NOMO-1 treated with dmso at 0.1 percent for 144 hours (cell line): Measurements from ENCODE around the gene ADAMTS14.
"Not testable (repeated sequence)": the region's sequence is repeated elsewhere in the genome, so short reads cannot be mapped to it uniquely, and the experiment has no call there.

Experiments
- DNase-seq: peaks from one replicate; lab custom pipeline; 2025; ENCODE audit not compliant: unreplicated experiment; lab: John Stamatoyannopoulos, UW

ADAMTS14 gene

DNA sequence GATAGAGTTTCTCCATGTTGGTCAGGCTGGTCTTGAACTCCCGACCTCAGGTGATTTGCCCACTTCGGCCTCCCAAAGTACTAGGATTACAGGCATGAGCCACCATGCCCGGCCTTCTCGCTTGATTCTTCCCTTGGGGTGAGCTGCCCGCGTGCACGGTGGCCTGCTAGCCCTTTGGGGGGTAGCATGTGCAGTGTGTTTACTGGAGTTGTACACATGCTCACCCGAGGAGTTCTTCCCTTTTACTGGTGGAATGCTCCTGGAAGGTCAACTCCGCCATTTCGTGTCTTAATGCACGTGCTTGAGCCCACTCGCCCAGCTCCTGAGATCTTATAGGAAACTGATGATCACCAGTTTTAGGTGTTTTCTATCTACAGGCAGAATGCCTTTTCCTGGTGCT is 17.0 kb upstream of the ADAMTS14 start:
- no peak for DNase-seq

- DNase-seq, result no peak
These were observed 15.8 kb upstream of the ADAMTS14 start for GRCh38 chr10:70656489-70656888.

DNA sequence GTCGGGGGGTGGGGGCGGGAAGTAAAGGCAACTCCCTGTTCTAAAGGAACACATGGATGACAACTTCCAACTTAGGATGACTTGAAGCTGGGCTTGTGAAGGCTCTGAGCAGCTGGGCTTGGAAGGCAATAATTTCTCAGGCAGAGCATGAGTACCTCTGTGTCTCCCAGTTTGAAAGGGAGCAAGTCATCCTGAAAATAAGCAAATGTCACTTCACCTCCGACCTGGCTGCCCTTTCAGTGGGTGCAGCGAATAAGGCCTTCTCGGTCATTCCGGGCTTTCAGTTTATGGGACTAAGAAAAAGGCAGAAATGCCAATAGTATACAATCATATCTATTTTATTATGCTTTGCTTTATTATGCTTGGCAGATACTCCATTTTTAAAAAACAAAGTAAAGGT is 15.3 kb upstream of the ADAMTS14 start:
- DNase-seq, result no peak

- DNase-seq, result no peak
These were observed 13.6 kb upstream of the ADAMTS14 start for GRCh38 chr10:70658582-70659136.

DNA sequence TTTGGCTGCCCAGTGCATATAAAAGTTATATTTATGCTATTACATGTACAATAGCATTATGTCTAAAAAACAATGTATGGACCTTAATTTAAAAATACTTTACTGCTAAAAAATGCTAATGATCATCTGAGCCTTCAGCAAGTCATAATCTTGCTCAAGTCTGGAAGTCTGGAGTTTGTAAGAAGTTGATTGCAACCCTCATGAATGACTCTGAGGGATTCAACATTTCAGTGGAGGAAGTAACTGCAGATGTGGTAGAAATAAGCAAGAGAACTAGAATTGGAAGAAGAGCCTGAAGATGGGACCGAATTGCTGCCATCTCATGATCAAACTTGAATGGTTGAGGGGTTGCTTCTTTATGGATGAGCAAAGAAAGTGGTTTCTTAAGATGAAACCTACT is 13.0 kb upstream of the ADAMTS14 start:
- no peak for DNase-seq

DNA sequence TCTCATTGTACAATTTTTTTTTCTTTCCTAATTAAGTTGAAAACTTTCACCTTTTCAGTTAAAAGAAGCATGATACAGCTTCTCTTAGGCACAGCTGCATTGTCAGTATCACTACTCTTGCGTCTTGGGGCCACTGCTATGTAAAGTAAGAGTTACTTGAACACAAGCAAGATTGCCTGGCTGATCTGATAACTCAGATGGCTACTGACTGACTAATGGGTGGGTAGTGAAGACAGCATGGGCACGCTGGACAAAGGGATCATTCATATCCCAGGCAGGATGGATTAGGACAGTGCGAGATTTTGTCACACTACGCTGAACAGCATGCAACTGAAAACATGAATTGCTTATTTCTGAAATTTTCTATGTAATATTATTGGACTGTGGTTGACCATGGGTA is 11.6 kb upstream of the ADAMTS14 start:
- no peak for DNase-seq

DNA sequence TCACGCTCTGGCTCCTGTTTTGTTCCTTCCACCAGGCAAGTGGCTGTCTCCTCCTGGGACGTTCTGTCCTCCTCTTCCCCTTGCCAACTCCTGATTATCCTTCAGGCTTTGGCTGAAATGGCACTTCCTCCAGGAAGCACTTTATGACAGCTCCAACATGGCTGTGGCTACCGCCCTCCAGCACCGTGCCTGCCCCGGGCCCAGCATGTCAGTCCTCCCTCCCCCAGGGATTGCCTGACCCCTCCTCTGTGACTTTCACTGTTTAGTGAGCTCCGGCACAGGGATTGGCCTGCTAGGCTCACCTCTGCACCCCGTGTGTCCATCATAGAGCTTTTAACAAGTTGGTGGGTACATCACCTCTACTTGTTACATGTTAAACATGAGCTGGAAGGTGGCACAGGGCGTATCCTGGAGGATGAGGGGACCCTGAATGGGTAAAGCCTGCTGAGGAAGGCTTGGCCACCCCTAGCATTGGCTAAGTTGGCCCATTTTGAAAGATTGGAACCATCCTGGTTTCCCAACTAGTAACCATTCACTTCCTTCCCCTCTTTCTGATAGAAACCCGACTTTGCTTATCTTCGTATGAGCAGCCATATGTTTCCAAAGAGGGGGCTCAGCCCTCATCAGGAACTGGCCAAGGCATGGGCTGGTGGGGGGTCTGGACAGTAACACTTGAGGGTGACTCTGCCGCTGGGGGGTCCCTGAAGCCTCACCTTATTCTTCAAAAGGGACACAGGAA is 10.5 kb upstream of the ADAMTS14 start:
- DNase-seq, result no peak

- no peak for DNase-seq
These were observed 9.7 kb upstream of the ADAMTS14 start for GRCh38 chr10:70662362-70663220.

GRCh38 chr10:70663458-70664409 is 8.6 kb upstream of the ADAMTS14 start:
- DNase-seq, result not testable (repeated sequence)

DNA sequence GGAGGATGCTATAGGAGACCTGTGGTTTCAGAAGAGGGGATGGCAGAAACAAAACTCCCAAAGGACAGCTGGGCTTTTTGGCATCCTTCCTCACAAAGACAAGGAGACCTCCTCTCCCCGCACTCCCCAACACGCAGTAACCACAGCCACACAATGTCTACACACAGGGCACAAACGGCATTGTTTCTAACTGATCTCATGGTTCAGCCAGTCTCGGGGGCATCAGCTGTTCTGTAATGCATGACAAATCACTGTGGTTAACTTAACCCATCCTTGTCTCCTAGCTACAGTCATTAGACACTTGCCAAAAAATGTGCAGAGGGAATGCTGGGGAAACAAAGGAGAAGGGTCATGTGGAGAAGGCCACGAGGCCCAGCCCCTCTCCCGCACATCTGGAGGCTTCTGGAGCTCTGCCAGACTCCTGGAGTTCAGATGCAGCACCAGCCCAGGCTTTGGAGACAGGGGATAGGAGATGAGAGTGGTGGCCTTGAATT is 7.6 kb upstream of the ADAMTS14 start:
- no peak for DNase-seq

DNA sequence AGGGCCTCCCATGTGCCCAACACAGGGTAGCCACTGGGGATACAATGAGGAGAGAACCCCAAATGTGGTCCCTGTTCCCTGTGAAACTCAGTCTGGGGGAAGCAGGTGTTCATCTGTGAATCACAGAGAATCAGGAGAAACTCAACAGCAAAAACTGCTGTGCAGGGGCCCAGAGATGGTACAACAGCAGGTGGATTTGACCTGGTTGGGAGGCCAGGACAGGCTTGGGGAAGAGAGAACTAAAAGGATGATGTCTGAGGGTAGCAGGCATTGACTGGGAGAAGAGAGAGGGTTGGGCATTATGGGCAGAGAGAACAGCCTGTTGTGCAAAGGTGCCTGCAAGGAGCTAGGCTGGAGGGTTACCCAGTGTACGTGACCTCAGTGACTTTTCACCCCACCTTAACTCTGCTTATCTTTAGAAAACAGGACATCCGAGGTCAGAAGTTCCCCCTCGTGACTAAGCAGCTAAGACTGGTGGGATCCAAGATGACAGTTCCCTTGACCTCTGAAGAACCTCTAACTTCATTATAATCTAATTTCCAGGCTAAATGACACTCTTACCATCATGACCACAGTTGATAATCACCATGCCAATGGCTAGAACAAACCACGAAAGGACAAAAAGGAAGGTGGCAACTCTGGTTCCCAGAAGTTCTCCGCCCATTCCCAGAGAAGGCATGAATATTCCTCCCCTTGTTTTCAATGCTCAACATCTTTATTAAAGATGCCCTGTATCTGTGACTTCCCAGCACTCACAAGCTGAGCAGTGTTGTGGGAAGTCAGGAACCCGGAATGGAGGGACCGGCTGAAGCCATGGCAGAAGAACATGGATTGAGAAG is 5.1 kb upstream of the ADAMTS14 start:
- no peak for DNase-seq

GRCh38 chr10:70667818-70668217 is 4.5 kb upstream of the ADAMTS14 start:
- not testable (repeated sequence) for DNase-seq

GRCh38 chr10:70668454-70668970 is 3.8 kb upstream of the ADAMTS14 start:
- no peak for DNase-seq

DNA sequence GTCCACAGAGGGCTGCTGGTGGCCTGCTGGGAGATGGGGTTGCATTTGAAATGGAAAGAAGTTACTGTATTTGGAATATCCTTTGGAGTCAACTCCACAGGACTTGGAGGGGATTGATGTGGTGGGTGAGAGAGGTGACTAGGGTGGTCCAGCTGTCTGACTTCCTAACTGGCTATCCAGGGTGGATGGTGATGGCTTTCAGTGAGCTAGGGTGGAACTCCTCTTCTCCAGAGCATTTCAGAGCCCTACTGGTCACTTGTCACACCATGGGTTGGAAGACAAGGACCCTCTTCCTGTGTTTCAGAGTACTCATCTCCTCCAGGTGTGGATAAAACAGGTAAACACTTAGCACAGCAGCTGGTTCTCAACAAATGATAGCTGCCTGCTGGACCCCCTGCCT is 3.3 kb upstream of the ADAMTS14 start:
- DNase-seq, result no peak

DNA sequence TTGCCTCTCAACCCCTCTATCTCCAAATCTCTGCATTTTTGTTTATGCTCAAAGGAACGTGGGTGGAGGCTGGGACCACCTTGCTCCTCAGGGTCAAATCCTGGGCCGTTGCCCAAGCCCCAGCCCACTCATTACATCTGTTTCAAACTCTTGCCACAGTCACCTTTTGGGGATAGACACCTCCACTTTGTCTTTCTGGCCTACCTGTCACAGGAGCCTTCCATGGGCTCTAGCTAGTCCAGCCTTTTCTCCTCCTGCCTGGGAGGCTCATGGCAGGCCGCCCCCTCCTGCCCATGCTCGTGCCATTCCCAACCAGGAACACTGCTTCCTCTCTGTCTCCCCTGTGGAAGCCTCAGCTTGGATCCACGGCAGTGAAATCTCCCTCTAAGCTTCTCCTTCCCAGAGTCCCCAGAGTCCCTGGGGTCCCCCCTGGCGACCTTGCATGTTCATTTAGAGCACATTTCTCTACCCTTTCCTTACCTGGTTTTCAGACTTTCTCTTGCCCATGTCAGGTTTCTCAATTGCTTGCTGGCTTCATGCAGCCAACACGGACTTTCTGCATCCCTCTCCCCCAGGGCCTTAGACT is 2.5 kb upstream of the ADAMTS14 start:
- no peak for DNase-seq

DNA sequence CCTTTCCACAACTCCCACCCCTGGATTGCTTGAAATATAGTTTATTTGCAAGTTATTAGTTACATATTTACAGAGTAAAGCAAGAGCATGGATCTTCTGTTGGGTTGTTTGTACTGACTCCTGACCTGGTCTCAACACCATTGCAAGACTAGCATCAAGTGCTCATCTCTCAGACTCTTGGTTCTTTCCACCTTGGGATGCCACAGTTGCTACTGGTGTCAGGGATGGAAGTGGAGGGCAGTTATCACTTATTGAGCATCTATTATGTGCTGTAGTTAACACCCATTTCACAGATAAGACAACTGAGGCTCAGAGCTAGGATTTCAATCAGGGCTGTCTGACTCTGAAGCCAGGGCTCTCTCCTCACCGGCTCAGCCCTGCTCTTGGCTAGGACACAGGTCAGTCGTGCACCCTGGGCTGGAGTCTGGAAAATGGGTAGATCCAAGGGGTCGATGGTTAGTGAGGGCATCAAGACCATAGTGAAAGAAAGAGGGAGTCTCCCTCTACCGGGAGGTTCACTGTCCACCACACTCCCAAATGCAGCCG is 614 bp upstream of the ADAMTS14 start:
- no peak for DNase-seq

DNA sequence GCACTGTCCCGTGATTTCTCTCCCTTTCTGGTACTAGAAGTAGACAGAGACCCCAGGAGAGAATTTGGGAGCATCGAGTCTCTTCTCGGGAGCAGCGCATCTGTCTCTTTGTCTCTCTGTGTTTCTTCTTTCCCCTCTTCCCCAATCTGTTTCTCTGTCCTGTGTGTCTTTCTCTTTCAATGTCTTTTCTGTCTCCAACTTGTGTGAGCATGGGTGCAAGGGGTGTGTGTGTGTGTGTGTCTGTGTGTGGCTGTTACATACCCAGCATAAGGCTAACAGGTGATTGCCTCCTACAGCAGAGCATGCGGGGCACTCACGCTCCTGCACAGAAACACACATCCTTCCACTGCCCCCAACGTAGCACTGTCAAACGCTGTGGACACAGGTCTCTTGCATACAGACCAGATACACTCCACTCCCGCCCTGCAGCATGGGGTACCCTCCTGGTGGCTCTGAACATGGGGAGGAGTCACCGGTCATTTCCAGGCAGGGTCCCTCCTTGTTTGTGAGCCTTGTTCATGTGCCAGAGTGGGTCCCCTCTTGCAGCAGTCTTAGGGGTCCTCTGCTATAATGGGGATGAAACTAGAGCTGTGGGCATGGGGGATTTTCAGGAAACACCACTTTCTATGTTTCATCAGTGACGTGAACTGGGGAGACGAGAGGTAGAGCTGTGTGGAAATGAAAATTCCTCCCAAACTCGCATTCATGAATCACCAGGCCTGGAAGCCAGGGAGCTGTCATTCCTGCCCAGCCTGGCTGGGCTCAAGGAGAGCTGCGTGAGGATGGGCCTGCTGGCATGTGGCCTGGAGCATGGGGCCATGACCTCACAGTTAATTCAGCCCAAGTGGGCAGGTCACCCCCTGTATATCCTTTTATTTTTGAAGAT is 980 bp downstream of the ADAMTS14 start:
- no peak for DNase-seq
